GM23338 (cell line): Measurements from ENCODE around the gene ZNF292. TPM values are rescaled to one million over a fixed set of nuclear protein-coding genes. Genes with fewer than 3 reads are reported as not detected.

Experiments
- ATAC-seq: fragments of 200-7000 bp; cut with Tn5 transposase; 3 replicates; pipeline ENCODE4 v1.9.1; 2020
- DNase-seq: peaks from one replicate; pipeline ENCODE4 v3.0.0-alpha.2; 2015; ENCODE audit warnings: low spot score
- H2AFZ ChIP-seq: fragments of 200-600 bp; sonication (generic); 2 replicates; pipeline ENCODE4 v1.8.0; 2016; ENCODE audit warnings: antibody characterized with exemption, mild to moderate bottlenecking, moderate library complexity
- H3F3A ChIP-seq: fragments of 200-600 bp; sonication (generic); replicated peaks from 2 replicates; pipeline ENCODE4 v1.8.0; 2017; ENCODE audit warnings: antibody characterized with exemption, mixed run types, low read depth
- H3K27ac ChIP-seq: fragments of 200-600 bp; sonication (generic); 2 replicates; pipeline ENCODE4 v1.6.1; 2016; ENCODE audit warnings: low read depth
- H3K27me3 ChIP-seq: fragments of 200-600 bp; sonication (generic); 2 replicates; pipeline ENCODE4 v1.8.0; 2016; ENCODE audit warnings: mild to moderate bottlenecking, mixed run types, moderate library complexity; ENCODE audit not compliant: insufficient read depth
- H3K36me3 ChIP-seq: fragments of 200-600 bp; sonication (generic); 2 replicates; pipeline ENCODE4 v1.8.0; 2016; ENCODE audit warnings: mild to moderate bottlenecking; ENCODE audit not compliant: insufficient read depth
- H3K4me1 ChIP-seq: fragments of 200-600 bp; sonication (generic); 2 replicates; pipeline ENCODE4 v1.8.0; 2016; ENCODE audit warnings: mild to moderate bottlenecking, moderate library complexity; ENCODE audit not compliant: insufficient read depth
- H3K4me2 ChIP-seq: fragments of 200-600 bp; sonication (generic); 2 replicates; pipeline ENCODE4 v1.7.1; 2017; ENCODE audit warnings: mixed run types
- H3K4me3 ChIP-seq: fragments of 200-600 bp; sonication (generic); 2 replicates; pipeline ENCODE4 v1.6.1; 2016; ENCODE audit warnings: mixed run types
- H3K79me2 ChIP-seq: fragments of 200-600 bp; sonication (generic); replicated peaks from 2 replicates; pipeline ENCODE4 v1.8.0; 2017; ENCODE audit warnings: mild to moderate bottlenecking; ENCODE audit not compliant: insufficient read depth
- H3K9me2 ChIP-seq: fragments of 200-600 bp; sonication (generic); 2 replicates; pipeline ENCODE4 v1.8.0; 2017; ENCODE audit not compliant: insufficient read depth
- H4K20me1 ChIP-seq: fragments of 200-600 bp; sonication (generic); replicated peaks from 2 replicates; pipeline ENCODE4 v1.8.0; 2017; ENCODE audit warnings: mild to moderate bottlenecking; ENCODE audit not compliant: insufficient read depth
- H3K27ac Mint-ChIP-seq: 2 replicates; pipeline ENCODE4 v1.8.0; 2020; ENCODE audit warnings: inconsistent platforms, mild to moderate bottlenecking, moderate library complexity, mixed read lengths
- H3K27me3 Mint-ChIP-seq: 3 replicates; pipeline ENCODE4 v1.8.0; 2022; ENCODE audit warnings: low read depth, mild to moderate bottlenecking, moderate library complexity, mixed read lengths, inconsistent platforms; ENCODE audit not compliant: insufficient read depth, poor library complexity
- H3K36me3 Mint-ChIP-seq: 3 replicates; pipeline ENCODE4 v1.8.0; 2021; ENCODE audit warnings: low read depth, mild to moderate bottlenecking, inconsistent platforms, moderate library complexity, mixed read lengths
- H3K4me1 Mint-ChIP-seq: 3 replicates; pipeline ENCODE4 v1.8.0; 2020; ENCODE audit warnings: mild to moderate bottlenecking, inconsistent platforms, mixed read lengths
- H3K4me3 Mint-ChIP-seq: 3 replicates; pipeline ENCODE4 v1.8.0; 2021; ENCODE audit warnings: moderate library complexity, mild to moderate bottlenecking, inconsistent platforms, mixed read lengths
- H3K9me3 Mint-ChIP-seq: 3 replicates; pipeline ENCODE4 v1.8.0; 2020; ENCODE audit warnings: moderate library complexity, mild to moderate bottlenecking, inconsistent platforms, mixed read lengths
- JUNB ChIP-seq: IDR thresholded peaks from one replicate; pipeline ENCODE4 v1.6.1; 2016; ENCODE audit warnings: antibody characterized with exemption; ENCODE audit not compliant: unreplicated experiment
- STAT1 ChIP-seq: IDR thresholded peaks from one replicate; pipeline ENCODE4 v1.6.1; 2016; ENCODE audit warnings: antibody characterized with exemption; ENCODE audit not compliant: unreplicated experiment
- ZNF462 ChIP-seq: fragments of 250-450 bp; sonication (Bioruptor Pico); IDR thresholded peaks from 2 replicates; pipeline ENCODE4 v1.5.0; 2020; ENCODE audit warnings: mild to moderate bottlenecking, moderate library complexity
- polyA plus RNA-seq: library from polyadenylated mRNA; unstranded; fragments of >200 nt; fragmentation: Nextera tagmentation; extraction: Ambion mirVana; gene quantifications from 2 replicates; pipeline ENCODE4 v1.2.1, GENCODE V29; 2016
- total RNA-seq: library from RNA; depleted of rRNA; stranded (reverse); fragments of >200 nt; shearing (Covaris generic); gene quantifications from 2 replicates; pipeline ENCODE4 v1.2.3, GENCODE V29; 2014

ZNF292 gene
- total and polyA plus RNA-seq, 2 experiments from 2014 or later, result 45.7 to 67.9 TPM

- H3K27me3 Mint-ChIP-seq, result no peaks in the 10 kb centered on the region
- no peaks in the 10 kb centered on the region for H3K79me2 ChIP-seq
- H3K36me3 ChIP-seq, result no peaks in the 10 kb centered on the region
- no peaks in the 10 kb centered on the region; the same call in 2 of the 3 replicates for H3K36me3 Mint-ChIP-seq
- ATAC-seq, result no peak
- no peaks in the 10 kb centered on the region for H3K4me1 Mint-ChIP-seq
- no peaks in the 10 kb centered on the region for H3K27me3 ChIP-seq
- H3K9me2 ChIP-seq, result 0 out of 2 replicates have a peak, but pooled peaks cover 9% of the 10 kb centered on the region
- no peak overlapping the region for H3K27ac ChIP-seq
- H3K4me3 Mint-ChIP-seq, result no peak overlapping the region
- no peaks in the 10 kb centered on the region for H4K20me1 ChIP-seq
- H3K4me3 ChIP-seq, result no peak overlapping the region
- no peak overlapping the region for H3K27ac Mint-ChIP-seq
- no peak overlapping the region for H3K4me2 ChIP-seq
- H2AFZ ChIP-seq, result no peak overlapping the region
- no peaks in the 10 kb centered on the region for H3K9me3 Mint-ChIP-seq
- DNase-seq, result no peak
- H3K4me1 ChIP-seq, result no peaks in the 10 kb centered on the region
- H3F3A ChIP-seq, result no peaks in the 10 kb centered on the region
- TF ChIP-seq STAT1, result no peak
- TF ChIP-seq JUNB, result no peak
- TF ChIP-seq ZNF462, result no peak
These were observed 119.4 kb downstream of the ZNF292 start for GRCh38 chr6:87274660-87275274.

DNA sequence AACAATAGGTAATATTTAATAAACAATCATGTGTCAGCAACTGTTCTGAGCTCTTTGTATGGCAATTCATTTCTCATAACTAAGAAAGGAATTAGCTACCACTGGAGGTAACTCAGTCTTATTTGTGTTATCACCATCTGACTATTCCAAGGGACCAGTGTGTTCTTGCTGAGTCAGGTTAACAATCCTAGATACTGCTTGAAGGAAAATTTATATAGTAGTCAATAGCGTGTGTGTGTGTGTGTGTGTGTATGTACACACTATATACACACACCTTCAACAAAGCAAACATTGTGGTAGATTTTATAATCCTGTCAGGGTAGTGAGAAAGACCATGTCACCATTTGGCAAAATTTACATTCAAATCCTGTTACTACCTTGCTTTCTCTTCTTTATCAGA, 121.3 kb downstream of the ZNF292 start:
- Mint-ChIP-seq H3K27ac (no peak overlapping the region), H3K36me3 (no peaks in the 10 kb centered on the region), H3K4me1 (no peaks in the 10 kb centered on the region), H3K27me3 (no peaks in the 10 kb centered on the region), H3K4me3 (no peak overlapping the region), H3K9me3 (no peaks in the 10 kb centered on the region)
- Histone ChIP-seq H3K4me1 (no peaks in the 10 kb centered on the region), H3K4me2 (no peak overlapping the region), H3K79me2 (no peaks in the 10 kb centered on the region), H4K20me1 (no peaks in the 10 kb centered on the region), H3K27ac (no peak overlapping the region), H3F3A (no peaks in the 10 kb centered on the region), H3K27me3 (no peaks in the 10 kb centered on the region), H3K4me3 (no peak overlapping the region), H3K36me3 (no peaks in the 10 kb centered on the region), H3K9me2 (0 out of 2 replicates have a peak, but pooled peaks cover 5% of the 10 kb centered on the region), H2AFZ (no peak overlapping the region)
- DNase-seq (no peak), ATAC-seq (no peak)
- no peak for TF ChIP-seq ZNF462
